Neural progenitor cell (in vitro differentiated cells): Measurements from ENCODE around the gene IRX4.

Experiments
- EZH2 ChIP-seq: fragments of 200-600 bp; sonication (generic); IDR thresholded peaks from 2 replicates; pipeline ENCODE4 v1.6.1; 2017; ENCODE audit warnings: antibody characterized with exemption, mild to moderate bottlenecking, moderate library complexity
- EZH2phosphoT487 ChIP-seq: fragments of 200-600 bp; sonication (generic); IDR thresholded peaks from 2 replicates; pipeline ENCODE4 v1.6.1; 2017; ENCODE audit warnings: antibody characterized with exemption
- TF ChIP-seq, protein P1 (sequence below): fragments of 200-600 bp; sonication (generic); IDR thresholded peaks from 2 replicates; pipeline ENCODE4 v1.5.1; 2017; ENCODE audit warnings: antibody characterized with exemption, mild to moderate bottlenecking

DNA sequence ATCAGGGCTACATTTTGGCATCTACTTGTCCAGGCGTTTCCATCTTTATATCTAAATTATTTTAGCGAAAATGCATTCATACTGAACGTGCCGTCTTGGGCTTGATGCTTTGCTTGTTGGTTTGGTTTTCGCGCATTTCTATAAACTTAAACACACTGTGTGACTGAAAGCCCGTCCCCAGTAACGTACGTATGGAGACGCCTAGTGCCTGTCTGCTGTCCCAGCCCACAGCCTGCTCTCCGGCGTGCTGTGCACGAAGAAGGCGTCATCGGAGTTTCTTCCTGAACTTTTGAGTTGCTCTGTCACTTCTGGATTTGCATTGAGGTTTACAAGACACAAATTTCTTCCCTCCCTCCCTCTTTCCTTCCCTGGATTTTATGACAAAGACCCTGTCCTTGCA is 40.6 kb upstream of the IRX4 start:
- TF ChIP-seq EZH2 (no peak), EZH2phosphoT487 (no peak)
- TF ChIP-seq, protein P1, sequence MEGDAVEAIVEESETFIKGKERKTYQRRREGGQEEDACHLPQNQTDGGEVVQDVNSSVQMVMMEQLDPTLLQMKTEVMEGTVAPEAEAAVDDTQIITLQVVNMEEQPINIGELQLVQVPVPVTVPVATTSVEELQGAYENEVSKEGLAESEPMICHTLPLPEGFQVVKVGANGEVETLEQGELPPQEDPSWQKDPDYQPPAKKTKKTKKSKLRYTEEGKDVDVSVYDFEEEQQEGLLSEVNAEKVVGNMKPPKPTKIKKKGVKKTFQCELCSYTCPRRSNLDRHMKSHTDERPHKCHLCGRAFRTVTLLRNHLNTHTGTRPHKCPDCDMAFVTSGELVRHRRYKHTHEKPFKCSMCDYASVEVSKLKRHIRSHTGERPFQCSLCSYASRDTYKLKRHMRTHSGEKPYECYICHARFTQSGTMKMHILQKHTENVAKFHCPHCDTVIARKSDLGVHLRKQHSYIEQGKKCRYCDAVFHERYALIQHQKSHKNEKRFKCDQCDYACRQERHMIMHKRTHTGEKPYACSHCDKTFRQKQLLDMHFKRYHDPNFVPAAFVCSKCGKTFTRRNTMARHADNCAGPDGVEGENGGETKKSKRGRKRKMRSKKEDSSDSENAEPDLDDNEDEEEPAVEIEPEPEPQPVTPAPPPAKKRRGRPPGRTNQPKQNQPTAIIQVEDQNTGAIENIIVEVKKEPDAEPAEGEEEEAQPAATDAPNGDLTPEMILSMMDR, result no peak
